HG03378 (cell line): Measurements from ENCODE around the gene PTPRM.
"Not testable (repeated sequence)": the region's sequence is repeated elsewhere in the genome, so short reads cannot be mapped to it uniquely, and the experiment has no call there.

ENCODE experiments used
- ATAC-seq: cut with Tn5 transposase; IDR thresholded peaks from one replicate; pipeline ENCODE4 v1.9.1; 2021; ENCODE audit warnings: mild to moderate bottlenecking, moderate library complexity; ENCODE audit not compliant: unreplicated experiment

The PTPRM gene

DNA sequence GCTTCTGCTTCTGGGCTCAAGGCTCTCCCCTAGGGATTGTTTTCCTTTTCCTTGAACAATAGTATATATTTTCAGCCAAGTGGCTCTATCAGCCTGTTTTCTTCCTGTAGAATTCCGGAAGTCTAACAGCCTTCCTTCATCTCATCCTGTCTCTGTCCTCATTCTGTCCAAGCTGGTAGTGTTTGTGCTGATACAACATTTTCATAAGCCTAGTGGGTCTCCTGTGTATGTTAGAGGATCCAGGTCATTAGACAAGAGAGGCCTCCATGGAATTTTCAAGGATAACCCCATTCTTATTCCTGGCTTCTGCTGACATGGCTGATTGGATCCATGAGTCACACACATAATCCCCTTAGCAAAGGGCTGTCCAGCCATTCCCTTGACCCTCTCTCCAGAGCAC lies 467.6 kb downstream of the PTPRM start:
- ATAC-seq, result no peak

DNA sequence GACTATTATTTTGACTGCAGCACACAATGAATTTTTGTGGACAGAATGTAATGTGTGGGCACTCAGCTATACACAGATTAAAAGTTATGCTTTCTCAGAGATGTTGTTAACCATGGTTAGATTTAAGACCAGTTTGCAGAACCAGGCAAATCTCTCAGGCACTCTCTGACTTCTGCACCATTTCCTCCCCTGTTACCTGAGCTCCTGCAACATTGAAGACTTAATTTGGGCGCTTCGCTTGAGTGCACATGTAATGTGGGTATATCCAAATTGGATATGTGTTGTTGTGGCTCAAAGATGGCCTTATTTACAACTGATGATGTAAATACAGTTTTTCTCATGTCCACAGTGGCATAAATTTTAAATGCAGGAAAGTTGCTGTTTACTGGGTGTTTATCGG lies 469.4 kb downstream of the PTPRM start:
- ATAC-seq, result no peak

DNA sequence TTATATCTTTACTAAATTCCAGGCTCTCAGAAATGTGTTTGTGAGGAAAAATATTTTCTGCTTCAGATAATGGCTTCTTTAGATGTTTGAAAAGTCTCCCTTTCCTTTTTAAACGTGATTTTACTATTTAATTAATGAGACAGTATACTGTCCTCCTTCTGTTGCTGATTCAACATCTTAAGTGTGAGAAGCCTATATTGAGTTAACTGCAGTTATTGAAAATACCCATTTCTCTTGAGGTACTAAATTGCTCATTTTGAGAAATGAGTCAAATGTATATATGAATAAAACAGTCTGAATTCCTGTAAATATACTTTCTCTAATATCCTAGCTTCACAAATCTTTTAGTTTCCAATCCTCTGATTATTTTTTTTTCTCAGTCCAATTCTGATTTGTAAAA lies 470.2 kb downstream of the PTPRM start:
- ATAC-seq, result no peak

DNA sequence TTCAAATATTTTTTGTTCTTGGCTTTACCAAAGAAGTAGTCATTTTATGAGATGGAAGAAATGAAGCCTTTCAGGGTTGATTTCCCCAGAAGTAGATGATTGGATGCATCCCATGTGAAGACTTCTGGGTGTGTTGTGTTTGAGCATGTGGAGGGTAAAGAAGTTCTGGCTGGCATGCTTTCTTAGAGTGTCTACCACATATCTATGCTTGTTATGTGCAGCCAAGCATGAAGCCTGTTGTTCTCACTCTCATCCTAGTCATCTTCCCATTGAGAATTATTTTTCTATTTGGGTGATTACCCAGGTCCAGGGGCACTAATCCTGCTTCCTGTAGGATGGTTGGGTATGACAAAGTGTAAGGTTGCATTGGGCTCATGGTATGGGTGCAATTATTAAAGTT lies 472.9 kb downstream of the PTPRM start:
- no peak for ATAC-seq

DNA sequence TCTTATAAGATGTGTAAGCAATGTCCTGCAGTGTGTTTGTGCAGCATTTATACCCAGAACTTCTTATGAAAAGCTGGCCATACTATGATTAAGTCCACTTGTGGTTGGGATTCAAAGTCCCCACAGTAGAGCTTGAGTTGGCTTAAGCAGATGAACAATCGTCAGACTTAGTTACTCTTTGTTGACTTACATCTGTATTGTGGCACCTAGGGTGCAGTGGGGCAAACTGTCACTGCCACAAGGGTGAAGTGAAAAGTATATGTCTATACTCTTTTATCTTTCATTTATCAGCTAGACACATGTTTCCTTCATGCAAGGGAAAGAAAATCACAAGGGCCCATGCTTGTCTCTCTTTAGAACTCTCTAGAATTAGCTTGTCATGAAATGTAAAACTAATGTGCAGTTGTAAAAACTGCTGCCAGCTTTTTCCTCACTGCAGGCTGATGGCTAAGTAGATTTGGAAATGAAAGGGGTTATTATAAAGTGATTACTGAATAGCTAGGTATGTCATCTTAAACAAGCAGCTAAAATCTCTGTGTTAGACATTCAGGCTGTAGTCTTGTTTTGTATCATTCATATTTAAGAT lies 474.5 kb downstream of the PTPRM start:
- ATAC-seq, result no peak

DNA sequence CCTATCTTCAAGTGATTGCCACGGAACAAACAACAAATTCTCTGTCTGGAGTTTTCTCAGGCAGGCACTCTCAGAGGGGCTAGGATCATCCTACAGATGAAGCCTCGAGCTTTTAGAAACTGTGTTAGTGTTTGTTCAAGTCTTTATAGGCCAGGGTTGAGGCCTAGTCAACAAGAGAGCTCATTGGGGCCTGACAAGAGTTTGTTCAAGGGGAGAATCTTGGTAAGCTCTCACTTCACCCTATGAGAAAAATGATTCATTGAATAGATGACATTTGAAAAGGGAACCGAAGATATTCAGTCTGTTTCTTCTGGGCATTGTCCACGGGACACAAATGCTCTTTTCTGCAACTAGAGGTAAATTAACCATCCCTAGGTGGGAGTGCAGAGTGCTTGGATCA lies 476.9 kb downstream of the PTPRM start:
- no peak for ATAC-seq

DNA sequence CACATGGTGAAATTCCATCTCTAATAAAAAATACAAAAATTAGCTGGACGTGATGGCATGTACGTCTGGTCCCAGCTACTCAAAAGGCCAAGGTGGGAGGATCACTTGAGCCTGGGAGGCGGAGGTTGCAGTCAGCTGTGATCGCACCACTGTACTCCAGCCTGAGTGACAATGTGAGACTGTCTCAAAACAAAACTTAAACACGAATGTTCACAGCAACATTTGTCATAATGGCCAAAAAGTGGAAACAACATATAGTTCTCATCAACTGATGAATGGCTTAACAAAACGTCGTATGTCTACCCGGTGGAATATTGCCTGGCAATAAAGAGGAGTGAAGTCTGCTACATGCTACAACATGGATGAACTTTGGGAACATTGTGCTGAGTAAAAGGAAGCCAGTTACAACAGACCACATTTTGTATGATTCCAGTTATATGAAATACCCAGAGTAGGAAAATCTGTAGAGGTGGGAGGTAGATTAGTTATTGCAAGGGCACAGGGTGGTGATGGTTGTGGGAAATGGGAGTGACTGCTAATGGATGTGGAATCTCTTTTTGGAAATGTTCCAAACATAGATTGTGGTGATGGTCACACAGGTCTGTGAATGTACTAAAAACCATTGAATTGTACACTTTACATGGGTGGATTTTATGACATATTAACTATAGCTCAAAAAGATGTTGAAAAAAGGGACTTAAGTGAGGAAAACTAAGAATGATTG lies 478.2 kb downstream of the PTPRM start:
- no peak for ATAC-seq

DNA sequence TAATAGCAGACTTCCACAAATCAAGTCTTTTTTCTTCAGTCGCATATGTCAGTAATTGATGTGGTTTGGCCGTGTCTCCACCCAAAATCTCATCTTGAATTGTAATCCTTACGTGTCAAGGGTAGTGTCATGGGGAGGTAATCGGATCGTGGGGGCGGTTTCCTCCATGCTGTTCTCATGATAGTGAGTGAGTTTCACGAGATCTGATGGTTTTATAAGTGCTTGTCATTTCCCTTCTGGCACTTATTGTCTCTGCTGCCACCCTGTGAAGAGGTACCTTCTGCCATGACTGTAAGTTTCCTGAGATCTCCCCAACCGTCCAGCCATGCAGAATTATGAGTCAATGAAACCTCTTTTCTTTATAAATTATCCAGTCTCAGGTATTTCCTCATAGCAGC lies 478.8 kb downstream of the PTPRM start:
- ATAC-seq, result no peak

DNA sequence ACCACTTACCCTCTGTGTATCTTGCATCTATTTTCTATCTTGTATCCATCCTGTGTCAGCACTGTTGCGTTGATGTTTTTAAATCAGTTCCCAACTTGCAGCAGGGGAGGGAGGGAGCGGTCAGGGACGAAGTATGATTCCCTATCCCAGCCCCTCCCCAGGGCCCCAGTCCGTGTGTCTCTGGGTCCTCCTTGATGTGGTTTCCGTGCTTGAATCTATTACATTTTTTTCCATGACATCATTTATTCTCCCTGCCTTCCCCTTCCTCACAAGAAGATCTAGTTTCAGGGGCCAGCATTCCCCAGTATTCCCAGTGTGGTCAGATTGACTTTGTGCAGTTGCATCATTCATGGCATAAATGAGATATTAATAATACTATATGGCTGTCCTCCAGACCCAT lies 479.3 kb downstream of the PTPRM start:
- ATAC-seq, result no peak

DNA sequence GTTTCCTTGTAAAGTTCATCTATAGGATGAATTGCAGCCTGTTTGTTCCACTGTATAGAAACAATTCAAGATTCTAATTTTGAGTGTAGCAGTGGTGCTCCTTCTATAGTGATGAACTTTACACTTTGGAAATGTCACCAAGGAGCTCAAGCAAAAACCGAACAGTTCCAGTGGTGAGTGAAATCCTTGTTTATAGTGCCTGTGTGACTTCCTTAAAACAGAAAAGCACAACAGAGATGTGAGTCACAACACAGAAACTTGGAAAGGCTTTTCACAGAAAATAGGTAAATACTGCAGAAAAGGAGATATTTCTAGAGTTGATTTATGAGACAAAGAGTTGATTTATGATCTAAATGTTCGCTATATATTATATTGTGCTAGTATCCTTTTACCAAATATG lies 482.0 kb downstream of the PTPRM start:
- ATAC-seq, result no peak

DNA sequence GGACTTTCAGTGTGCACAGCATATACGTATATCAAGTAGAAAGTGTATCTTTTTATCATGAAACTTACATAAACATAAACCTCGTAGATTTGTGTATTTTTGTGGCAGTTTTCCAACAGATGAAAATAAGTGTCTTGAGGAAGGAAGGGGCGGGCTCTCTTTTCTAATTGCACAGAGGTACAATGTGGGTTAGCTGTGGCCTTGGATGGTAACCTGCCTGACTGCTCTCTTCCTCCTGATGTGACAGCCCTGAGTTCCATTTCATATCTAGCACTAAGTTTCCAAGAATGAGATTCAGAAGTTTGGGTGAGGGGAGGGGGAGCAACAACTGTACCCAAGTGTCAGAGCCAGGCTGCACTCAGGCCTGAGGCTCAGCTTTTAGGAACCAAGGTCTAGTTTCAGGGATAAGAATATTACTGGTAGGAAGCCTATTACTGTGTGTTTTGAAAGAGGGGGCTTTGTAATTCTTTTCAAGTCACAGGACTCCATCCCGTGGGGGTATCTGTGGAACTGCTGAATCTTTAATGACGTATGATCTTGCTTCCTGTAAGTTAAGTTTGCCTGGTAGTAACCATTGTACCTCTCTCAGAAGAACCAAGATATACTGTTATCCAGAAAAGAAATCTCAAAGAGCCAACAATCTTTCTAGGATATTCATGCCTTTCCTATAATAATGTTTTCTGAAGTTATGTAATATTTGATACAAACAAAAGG lies 483.7 kb downstream of the PTPRM start:
- no peak for ATAC-seq

DNA sequence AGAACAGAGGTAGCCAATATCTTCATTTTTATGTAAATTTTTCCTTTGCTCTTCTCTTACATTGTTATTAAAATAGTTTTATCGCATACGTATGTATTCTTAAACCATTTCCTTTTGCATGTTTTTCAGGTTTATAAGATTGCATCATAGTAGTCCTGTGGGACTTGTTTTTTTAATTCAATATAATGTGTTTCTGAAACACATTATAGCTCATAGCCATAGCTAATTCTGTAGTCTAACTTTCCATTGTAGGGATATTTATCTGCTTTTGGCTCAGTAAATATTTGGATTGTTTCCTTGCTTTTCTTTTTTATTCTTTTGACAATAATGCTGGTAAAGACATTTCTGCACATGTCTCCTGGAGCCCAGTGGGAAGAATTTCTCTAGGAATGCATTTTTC lies 484.3 kb downstream of the PTPRM start:
- ATAC-seq, result no peak

DNA sequence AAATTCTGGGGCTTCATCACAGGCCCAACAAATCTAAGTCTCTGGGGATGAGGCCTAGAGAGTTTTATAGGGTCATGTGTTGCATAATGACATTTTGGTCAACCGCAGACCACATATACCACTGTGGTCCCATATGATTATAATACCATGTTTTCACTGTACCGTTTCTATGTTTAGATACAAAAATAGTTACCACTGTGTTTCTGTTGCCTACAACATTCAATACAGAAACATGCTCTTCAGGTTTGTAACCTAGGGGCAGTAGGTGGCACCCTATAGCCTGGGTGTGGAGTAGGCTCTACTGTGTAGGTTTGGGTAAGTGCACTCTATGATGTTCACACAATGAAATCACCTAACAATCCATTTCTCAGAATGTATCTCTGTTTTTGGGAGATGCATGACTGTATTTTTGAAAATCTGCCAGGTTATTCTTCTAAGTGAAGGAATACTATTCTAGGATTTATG lies 485.2 kb downstream of the PTPRM start:
- peak; percentile 49 for ATAC-seq

DNA sequence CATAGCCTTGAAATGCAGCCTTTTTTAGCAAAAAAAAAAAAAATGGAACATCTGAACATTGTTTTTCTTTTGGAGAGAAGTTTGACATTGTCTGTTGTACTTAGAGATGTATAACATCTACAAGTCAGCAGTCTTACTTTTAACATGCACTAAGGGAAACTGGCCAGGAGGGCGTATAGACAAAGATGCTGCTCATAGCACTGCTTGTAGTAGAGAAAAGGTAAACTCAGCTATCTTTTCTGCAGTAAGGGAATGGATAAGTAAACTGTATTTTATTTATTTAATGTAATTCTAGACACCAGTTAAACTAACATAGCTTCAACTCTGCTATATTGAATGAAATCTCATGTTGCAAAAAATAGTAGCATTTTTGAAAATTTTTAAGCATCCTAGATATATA lies 489.6 kb downstream of the PTPRM start:
- no peak for ATAC-seq

DNA sequence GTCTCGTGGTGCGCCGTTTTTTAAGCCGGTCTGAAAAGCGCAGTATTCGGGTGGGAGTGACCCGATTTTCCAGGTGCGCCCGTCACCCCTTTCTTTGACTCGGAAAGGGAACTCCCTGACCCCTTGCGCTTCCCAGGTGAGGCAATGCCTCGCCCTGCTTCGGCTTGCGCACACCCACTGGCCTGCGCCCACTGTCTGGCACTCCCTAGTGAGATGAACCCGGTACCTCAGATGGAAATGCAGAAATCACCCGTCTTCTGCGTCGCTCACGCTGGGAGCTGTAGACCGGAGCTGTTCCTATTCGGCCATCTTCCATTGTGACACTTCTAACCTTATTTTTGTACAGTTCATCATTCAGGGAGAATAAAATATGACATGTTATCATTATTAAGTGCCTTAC lies 496.0 kb downstream of the PTPRM start:
- ATAC-seq, result not testable (repeated sequence)

DNA sequence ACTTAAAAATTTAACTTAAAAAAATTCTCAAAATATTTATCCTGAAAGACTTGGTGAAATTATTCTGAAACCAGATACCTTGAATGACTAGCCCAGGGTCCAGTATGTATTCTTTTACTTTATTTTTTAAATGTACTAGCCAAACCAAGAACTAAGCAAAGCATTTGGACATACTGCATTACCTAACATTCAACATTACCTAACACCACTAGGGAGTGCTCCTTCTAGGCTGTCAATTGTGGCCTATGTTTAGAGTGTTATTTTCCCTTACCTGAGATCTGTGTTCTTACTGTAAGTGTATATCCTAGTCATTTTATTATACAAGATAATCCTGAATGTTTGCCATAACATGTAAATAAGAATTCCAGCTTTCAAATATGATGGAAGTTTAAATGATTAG lies 496.6 kb downstream of the PTPRM start:
- no peak for ATAC-seq

DNA sequence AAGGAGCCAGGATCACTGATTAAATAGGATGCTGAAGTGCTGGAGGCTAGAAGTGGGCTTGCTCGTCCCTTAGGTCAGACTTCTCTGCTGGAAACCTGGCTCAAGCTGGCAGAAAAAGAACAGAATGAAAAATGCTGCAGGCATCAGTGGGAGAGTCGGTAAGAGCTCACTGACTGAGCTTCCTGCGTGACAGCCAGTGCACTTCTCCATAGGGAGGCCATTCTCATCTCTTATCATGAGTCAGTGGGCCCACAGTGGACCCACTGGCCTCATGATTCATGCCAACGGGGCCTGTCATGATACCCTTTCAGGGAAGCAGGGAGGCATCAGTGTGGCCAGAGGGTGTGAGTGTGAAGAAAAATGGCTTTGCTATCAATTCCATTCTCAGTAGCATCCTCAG lies 498.2 kb downstream of the PTPRM start:
- no peak for ATAC-seq

DNA sequence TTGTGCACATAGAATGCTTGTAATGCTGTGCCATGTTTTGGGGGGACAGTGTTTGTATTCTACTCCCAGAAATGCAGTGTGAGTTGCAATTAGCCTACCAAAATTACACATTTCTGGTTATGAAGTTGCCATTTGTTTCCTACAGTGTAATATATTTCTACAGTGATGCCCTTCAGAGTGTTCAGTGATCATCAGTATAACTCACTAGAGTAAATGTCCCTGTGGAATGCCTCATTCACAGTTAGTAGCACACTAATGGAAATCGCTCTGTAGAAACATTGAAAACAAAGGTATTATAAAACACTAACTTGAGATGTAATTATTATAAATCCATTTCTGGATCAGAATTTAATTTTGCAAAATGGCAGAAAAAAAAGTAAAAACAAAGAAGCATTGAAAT lies 498.7 kb downstream of the PTPRM start:
- ATAC-seq, result no peak

DNA sequence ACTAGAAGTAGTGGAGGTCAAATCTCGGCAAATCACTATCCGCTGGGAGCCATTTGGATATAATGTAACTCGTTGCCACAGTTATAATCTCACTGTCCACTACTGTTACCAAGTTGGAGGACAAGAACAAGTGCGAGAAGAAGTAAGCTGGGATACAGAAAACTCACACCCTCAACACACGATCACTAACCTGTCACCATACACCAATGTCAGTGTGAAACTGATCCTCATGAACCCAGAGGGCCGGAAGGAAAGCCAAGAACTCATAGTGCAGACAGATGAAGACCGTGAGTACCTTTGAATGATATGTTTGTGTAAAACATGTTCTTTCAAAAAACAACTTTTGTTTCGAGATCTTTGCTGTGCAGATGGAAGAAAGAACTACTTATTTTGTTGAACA lies 502.6 kb downstream of the PTPRM start:
- no peak for ATAC-seq

DNA sequence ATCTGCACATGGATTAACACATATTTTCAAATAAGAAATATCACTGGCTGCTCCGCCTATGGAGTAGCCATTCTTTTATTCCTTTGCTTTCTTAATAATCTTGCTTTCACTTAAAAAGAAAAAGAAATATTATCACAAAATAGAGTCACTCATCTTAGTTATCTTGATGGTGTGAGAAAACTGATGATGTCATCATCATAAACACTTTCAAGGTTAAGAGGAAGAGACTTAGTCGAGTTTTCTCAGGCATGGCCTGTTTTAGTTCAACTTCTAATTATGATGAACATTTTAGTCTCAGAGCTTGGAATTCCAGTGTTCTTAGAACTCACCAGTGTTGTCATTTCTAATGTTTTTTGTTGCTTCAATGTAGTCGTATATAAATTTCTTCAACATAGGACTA lies 506.1 kb downstream of the PTPRM start:
- ATAC-seq, result no peak

DNA sequence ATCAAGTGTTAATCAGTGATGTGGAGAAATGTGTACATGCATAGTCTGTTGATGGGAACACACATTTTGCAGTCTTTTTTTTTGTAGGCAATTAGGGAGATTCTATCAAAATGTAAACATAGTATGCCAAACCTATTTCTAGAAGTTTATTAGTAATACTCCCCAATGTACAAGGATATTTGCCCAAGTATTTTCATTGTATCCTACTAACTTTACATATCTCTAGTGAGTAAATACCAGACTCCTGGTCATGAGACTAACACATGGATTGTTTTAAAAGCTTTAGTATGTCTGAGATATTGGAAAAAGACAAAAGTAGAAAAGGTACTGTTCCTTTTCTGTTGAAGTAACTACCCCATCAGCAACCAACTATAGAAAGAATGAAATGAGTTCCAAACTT lies 513.0 kb downstream of the PTPRM start:
- ATAC-seq, result no peak

DNA sequence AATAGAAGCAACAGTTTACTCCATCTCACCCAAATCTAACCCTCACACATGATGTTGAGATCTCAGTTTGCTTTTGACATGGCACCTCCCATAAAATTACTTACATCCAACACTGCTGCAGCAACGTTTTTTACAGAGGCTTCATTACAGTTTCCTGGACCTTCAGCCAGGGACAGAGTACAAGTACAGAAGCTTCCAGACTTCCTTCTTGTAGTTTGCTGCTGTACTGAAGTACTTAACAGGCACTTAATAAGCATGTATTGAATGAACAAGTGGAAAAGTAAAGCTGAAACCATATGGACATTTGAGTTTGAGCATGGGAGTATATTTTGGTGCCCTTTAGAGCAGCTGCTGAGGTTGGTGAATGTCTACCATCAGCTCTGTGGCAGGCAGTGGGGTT lies 514.2 kb downstream of the PTPRM start:
- no peak for ATAC-seq
